Prostate gland (tissue), 2 donors: Measurements from ENCODE around the gene IGF1R.

Source experiments
- CTCF ChIP-seq, 4 experiments: fragments of 200-600 bp in 2 of 4; fragments of 450-650 bp in 2 of 4; sonication (generic) in 2 of 4; IDR thresholded peaks; 1 replicate in 3 of 4; 2 replicates in 1 of 4; pipeline ENCODE4 v1.5.1; 2016 to 2019; ENCODE audit warnings: antibody characterized with exemption in 4 of 4, mild to moderate bottlenecking in 2 of 4, moderate library complexity in 2 of 4
- POLR2A ChIP-seq: fragments of 450-650 bp; IDR thresholded peaks from one replicate; pipeline ENCODE4 v1.6.1; 2016; ENCODE audit warnings: antibody characterized with exemption, mild to moderate bottlenecking

GRCh38 chr15:98901434-98902072 lies 253.2 kb downstream of the IGF1R start:
- TF ChIP-seq CTCF (IDR thresholded peaks at IDR 0.05) (no peak), POLR2A (no peak)
